ENCODE data around the gene PXT1. TPM values are rescaled to one million over a fixed set of nuclear protein-coding genes. Genes with fewer than 3 reads are reported as not detected.

Gene PXT1
- total RNA-seq, 1 donor from 2014 or later = not detected

- no peaks in the 10 kb centered on the region for H3K36me3 ChIP-seq
- TF ChIP-seq CTCF (IDR thresholded peaks at IDR 0.05; ENCODE audit: borderline replicate concordance) = peak; percentile 98
- peak overlapping the region; percentile 54 for H3K4me3 ChIP-seq
- peak; percentile 77 for DNase-seq
- peaks cover 56% of the 10 kb centered on the region for H3K27me3 ChIP-seq (ENCODE audit: low read depth)
- intact Hi-C loops (cut with micrococcal nuclease) = no loop called here
- peak overlapping the region; percentile 47 for H3K27ac ChIP-seq (replicated peaks)
- H3K4me1 ChIP-seq = peaks cover 9% of the 10 kb centered on the region
- H3K9me3 ChIP-seq (replicated peaks) = no peaks in the 10 kb centered on the region
Measured at GRCh38 chr6:36340618-36341454, 101.8 kb downstream of the PXT1 start.

Other genes starting within 250 kb of the PXT1 start
- gene BRPF3, start 246.1 kb downstream of the PXT1 start, total RNA-seq = 18.0 TPM
- gene PNPLA1, start 172.8 kb downstream of the PXT1 start, total RNA-seq = not detected
- not detected for gene BNIP5, start 106.0 kb downstream of the PXT1 start, total RNA-seq
- gene ETV7, start 55.2 kb downstream of the PXT1 start, total RNA-seq = not detected
- gene KCTD20, start 146 bp upstream of the PXT1 start, total RNA-seq = 21.3 TPM
- 25.5 TPM for gene STK38, start 104.6 kb upstream of the PXT1 start, total RNA-seq
- gene SRSF3, start 151.5 kb upstream of the PXT1 start, total RNA-seq = 119 TPM
- gene CDKN1A, start 235.9 kb upstream of the PXT1 start, total RNA-seq = 67.2 TPM